Hypothalamus (tissue), 51 donors: ENCODE measurements around the gene CDX2.
"Not testable (repeated sequence)": the region's sequence is repeated elsewhere in the genome, so short reads cannot be mapped to it uniquely, and the experiment has no call there.

Experiments
- DNase-seq, 51 donors: peaks; one replicate each; lab custom pipeline; 2025; lab: John Stamatoyannopoulos, UW

CDX2 gene

GRCh38 chr13:27969082-27969865, at the start of gene CDX2:
TSS of gene CDX2 (minus strand) at chr13:27969315. CDS start at chr13:27969006, 309 bp downstream.
- no peak for DNase-seq

GRCh38 chr13:28014301-28014700, 45.2 kb upstream of the CDX2 start:
- DNase-seq = no peak

DNA sequence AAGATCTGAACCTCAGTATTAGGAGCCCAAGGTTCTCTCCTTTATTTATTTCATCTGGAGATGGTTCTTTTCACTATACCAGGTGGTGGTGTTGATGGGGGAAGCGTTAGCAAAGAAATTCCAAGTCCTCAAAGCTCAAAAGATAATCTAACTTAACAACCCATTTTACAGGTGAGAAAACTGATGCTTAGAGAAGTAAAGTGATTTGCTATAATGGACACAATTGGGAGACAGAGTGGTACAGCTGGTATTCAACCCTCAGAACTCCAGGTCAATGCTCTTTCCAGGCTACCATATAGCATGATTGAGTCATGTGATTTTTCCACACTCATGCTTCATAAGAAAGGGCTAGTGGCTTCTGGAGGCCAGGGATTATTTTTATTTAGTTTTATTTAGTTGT, 44.4 kb upstream of the CDX2 start:
- DNase-seq = no peak

DNA sequence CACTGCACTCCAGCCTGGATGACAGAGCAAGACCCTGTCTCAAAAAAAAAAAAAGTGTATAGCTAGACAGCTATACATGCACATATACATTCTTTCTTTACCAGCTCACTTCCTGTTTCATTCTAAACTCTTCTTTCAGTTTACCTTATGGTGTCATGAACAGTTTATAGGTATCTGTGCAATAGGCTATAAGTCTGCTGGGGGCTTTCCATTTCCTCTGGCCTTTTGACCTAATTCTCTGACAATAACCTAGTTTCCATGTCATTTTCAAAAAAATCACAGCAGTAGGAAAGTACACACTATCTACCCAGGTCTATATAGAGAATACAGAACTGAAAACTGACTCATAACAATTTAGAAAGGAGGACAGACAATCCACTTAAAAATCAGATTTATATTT, 43.8 kb upstream of the CDX2 start:
- no peak for DNase-seq

GRCh38 chr13:28012383-28012782, 43.3 kb upstream of the CDX2 start:
- DNase-seq = no peak

DNA sequence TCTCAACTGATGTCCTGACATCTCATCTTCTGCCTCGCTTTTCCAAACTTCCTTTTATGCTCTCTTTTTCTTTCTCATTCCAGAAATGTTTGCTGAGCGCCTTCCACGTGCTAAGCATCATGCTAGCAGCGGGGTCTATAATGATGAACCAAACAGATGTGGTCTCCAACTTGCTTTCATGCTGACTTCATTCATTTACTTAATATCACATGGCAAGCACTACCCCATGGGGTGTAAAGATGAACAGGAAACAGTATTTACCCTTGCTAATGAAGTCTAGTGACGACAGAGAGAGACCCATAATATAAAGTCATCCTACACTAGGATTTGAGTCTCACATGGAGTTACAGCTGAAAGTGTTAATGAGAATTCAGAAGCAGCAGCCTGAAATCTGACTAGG, 40.9 kb upstream of the CDX2 start:
- no peak for DNase-seq

DNA sequence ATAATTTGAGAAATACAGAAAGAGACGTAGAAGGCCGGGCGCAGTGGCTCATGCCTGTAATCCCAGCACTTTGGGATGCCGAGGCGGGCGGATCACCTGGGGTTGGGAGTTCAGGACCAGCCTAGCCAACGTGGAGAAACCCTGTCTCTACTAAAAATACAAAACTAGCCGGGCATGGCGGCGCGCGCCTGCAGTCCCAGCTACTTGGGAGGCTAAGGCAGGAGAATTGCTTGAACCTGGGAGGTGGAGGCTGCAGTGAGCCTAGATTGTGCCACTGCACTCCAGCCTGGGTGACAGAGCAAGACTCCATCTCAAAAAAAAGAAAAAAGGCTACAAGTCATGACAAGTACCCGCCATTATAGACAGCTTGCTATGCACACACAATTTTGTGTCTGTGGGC, 35.9 kb upstream of the CDX2 start:
- DNase-seq = not testable (repeated sequence)

DNA sequence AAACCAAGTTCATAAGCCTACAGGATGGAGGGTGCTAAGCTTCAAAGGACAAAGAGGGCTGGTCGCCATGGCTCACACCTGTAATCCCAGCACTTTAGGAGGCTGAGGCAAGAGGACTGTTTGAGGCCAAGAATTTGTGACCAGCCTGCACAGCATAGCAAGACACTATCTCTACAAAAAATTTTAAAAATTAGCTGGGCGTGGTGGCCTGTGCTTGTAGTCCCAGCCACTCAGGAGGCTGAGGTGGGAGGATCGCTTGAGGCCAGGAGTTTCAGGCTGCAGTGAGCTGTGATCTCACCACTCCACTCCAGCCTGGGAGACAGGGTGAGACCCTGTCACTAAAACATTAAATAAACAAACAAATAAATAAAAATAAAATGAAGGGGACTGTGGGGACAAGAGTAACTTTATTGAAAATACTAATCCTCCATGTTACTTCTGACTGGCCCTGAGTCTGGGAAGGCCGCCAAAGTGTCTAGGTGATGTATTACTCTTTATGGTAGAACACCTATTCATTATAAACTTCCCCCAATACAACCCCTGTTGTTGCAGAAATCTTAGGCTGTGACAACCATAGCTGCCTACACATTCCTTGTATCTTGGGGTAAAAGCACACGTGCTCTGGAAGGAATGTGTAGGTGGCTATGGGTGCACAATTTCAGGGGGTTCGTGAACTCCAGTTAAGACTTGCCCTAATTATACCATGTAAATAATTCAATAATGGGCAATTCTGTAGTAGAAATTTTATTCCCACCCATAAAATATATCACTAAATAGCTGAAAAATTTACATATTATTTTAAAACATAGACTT, 34.0 kb upstream of the CDX2 start:
- DNase-seq = no peak

GRCh38 chr13:28001837-28002473, 32.8 kb upstream of the CDX2 start:
- DNase-seq = no peak

DNA sequence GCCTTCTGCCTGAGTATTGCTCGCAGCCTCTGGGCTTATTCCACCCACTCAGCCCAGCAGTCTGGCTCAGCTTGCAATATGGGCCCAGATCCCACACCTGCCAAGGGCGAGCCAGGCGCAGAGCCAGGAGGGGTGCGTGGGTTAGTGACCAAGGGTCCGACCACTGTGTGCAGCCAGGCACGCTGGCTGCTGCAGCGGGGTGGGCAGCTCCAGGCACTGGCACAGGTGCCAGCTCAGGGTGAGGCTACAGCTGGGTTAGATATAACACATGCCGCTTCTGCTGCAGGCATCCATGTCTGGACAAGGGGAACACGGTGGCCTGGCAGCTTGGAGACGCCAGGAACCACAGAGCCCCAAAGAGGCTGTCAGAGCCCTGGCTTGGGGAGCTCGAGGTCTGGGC, 31.9 kb upstream of the CDX2 start:
- DNase-seq = no peak

DNA sequence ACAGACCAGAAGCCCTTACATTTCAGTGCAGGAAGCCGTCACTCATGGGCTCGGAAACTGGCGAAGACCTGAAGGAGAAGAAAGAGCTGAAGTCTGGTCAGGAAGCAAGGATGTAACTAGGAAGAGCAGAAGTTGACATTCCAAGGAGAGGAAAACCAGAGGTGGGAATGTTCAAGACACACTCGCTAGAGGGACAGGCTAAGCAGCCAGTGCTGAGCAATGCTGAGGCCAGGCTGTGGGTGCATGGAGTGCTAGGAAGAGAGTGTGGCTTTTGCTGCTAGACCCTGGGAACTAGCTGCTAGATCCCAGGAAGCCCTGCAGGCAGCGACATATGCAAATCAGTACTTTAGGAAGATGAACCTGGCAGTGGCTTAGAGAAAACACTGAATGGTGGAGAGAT, 31.5 kb upstream of the CDX2 start:
- no peak for DNase-seq

GRCh38 chr13:27997904-27998522, 28.9 kb upstream of the CDX2 start:
- DNase-seq = peak in 3 of 51 donors; percentile 1 to 14 (median 3)

DNA sequence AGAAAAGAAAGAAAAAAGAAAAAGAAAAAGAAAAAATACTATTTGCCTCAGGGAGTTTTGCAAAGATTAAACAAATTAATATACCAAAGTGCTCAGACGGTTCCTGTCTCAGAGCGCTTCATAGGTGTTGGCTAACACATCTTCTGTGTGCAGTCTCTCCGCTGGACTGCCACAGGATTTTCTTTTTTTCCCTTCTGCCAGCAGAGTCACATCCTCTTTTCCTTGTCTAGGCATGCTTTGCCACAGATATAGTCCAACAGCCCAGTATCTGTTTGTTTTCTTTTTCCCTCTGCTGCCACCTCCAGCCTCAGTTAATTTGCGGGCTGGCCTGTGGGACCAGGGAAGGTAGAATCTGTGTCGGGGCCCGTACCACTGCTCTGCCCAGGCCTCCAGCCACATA, 22.8 kb upstream of the CDX2 start:
- DNase-seq = no peak

GRCh38 chr13:27988520-27988919, 19.4 kb upstream of the CDX2 start, which contains the start of gene URAD:
TSS of gene URAD (minus strand) at chr13:27988693. CDS start at chr13:27988637, 56 bp downstream.
- no peak for DNase-seq

GRCh38 chr13:27985600-27985999, 16.5 kb upstream of the CDX2 start:
- no peak for DNase-seq

DNA sequence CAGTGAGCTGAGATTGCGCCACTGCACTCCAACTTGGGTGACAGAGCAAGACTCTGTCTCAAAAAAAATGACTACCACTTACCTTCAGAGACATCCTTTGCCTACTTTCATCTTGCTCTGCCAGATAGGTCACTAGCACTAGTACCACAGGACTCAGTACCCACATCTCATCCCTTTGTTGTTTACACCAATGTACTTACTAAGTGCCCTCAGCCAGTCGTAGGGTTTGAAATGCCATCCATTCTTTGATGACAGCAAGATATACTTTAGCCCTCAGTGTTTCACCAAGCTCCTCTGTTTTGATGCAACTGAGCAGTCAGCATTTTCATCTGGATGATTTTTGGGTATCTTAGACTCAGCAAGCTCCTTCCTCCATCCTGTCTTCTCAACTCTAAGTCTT, 13.2 kb upstream of the CDX2 start:
- no peak for DNase-seq

DNA sequence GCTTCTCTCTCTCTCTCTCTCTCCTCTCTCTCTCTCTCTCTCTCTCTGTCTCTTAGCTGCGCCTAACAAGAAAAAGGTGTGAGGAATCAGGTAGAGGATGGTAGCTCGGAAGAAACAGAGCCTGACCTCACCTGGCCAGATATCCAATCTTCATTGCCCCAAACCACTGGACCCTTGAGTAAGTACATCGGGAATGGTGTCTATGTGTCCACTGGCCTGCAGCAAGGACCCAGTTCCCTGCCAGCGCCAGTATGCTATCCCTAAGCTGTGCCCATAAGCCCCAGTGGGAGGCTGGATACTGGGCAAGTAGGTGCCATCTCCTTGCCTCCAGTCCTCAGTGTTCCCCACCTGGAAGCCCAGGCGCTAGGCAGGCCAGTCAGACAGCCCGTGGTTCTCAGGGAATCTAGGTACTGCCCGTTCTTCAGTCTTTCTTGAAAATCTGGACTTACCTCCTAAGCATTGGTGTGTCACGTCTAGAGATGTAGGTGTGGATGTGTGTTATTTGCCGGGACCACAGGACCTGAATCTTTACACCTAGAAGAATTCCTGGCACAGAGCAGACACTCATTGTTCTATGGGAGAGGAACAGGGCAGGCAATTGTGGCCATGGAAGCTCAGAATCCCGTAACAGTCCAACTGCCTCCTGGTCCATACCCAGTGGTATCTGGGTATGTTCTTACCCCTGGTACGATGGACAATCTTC, 12.0 kb upstream of the CDX2 start:
- no peak for DNase-seq

- no peak for DNase-seq
These were observed 11.3 kb upstream of the CDX2 start for GRCh38 chr13:27980280-27980998.

- no peak for DNase-seq
These were observed 10.7 kb upstream of the CDX2 start for GRCh38 chr13:27979765-27980279.
